K562 treated with DMSO at 1 percent for 24 hours (cell line): ENCODE results near the gene BPI. TPM values are rescaled to one million over a fixed set of nuclear protein-coding genes. Genes with fewer than 3 reads are reported as not detected.

ENCODE experiments used
- total RNA-seq: library from RNA; unstranded; fragments of 300-600 nt; gene quantifications from 2 replicates; pipeline ENCODE4 v1.2.3, GENCODE V29; 2022; ENCODE audit warnings: low read depth; ENCODE audit not compliant: insufficient read depth

Gene BPI
- not detected in 2 replicates for total RNA-seq

DNA sequence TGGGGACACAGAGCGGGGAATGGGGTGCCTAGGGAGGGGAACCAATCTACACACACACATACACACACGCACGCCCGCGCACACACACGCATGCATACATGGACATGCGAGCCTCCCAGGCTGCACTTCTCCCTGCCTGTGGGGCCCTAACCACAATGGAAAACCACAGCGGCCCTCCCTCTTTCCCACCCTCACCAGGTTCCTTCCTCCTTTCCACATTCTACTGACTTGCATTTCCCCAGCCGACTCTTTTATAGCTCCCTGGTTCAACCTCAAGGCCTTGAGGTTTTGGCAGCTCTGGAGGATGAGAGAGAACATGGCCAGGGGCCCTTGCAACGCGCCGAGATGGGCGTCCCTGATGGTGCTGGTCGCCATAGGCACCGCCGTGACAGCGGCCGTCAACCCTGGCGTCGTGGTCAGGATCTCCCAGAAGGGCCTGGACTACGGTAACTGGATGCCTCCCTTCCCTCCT is at the start of gene BPI:
TSS of gene BPI (plus strand) at position 249 of the 472 bp plus-strand sequence. CDS start at position 317, 68 bp downstream.

DNA sequence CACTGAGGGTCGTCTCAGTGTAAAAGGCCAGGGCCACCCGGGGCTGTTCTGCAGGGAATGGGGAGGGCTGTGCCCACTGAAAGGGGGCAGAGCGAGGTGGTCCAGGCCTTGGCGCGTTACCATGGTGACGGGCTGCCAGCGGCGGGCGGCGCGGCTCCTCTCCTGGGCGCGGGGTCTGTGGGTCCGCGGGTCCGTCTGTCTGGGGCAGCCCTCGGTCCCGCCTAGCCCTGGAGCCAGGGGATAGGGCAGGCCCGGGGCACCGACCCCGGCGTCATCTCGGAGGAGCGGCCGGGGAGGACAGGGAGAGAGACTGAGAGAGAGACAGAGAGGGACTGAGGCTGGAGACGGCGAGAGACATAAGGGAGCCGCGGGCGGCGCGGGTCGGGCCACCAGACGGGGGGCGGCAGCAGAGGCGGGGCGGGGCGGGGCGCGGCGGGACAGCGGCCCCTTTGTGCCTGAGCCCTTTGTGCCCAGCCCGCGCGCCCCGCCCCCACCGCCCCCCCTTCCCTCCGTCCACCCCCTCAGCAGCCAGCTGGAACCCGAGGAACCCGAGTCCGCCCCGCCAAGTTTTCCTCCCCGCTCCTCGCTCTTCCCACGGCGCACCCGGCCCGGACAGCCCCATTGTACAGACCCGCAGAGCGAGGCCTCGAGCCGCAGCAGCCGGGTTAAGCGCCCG is 43.4 kb upstream of the BPI start, which contains the start of gene KIAA1755:
TSS of gene KIAA1755 (minus strand) at position 358 of the 676 bp plus-strand sequence. CDS start at position 123, 235 bp downstream.

DNA sequence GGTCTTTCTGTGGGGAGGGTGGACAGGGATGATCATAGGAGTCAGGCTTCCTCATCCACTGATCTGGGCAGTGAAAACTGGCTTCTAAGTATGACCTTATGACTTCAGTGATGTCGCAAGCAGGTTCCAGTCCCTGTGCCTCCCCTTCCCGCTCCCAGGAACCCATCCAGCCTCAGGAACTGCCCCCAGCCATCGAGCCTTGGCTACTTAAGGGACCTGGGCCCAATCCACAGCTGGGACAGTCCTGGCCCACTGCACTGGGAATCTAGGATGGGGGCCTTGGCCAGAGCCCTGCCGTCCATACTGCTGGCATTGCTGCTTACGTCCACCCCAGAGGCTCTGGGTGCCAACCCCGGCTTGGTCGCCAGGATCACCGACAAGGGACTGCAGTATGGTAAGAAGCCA is 42.3 kb downstream of the BPI start, which contains the start of gene LBP:
TSS of gene LBP (plus strand) at position 236 of the 405 bp plus-strand sequence. CDS start at position 271, 35 bp downstream.

Other genes starting within 250 kb of the BPI start
- 144 and 153 TPM in 2 replicates for gene TGM2, start 138.9 kb upstream of the BPI start, total RNA-seq
- gene KIAA1755, start 43.4 kb upstream of the BPI start, total RNA-seq: 0.30 and 0.81 TPM in 2 replicates
- gene LBP, start 42.3 kb downstream of the BPI start, total RNA-seq: 0.14 TPM in 1 of 2 replicates, not detected in the other
- gene SNHG17, start 131.2 kb downstream of the BPI start, total RNA-seq: 28.1 and 29.4 TPM in 2 replicates
- 14.8 and 16.3 TPM in 2 replicates for gene RALGAPB, start 168.7 kb downstream of the BPI start, total RNA-seq